GM18508 (cell line): ENCODE measurements around the gene ARRB2.

Experiments
- ATAC-seq: cut with Tn5 transposase; IDR thresholded peaks from one replicate; pipeline ENCODE4 v1.9.1; 2021; ENCODE audit warnings: moderate number of reproducible peaks; ENCODE audit not compliant: insufficient read depth, unreplicated experiment

ARRB2 gene

DNA sequence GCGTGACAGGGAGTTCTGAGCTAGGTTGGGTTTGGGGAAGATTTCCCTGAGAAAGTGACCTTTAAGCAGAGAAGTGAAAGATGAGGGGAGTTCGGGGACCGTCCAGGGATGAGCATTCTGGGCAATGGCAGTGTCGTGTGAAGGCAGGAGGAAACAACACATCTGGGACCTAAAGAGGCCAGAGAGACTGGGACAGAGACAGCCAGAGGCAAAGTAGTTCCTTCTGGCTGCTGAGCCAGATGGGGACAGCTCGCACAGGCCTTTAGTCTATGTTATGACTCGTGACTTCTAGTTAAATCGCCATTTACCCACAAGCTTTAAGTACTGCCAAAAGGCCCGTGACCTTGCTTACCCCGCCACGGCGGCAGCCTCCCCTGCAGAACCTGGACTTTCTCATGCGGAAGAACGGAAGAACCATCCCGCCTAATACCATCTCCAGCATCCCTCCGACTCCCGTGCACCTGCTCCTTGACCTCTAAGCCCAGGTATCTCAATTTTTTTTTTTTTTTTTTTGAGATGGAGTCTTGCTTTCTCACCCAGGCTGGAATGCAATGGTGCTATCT lies 12.3 kb downstream of the ARRB2 start:
- no peak for ATAC-seq

DNA sequence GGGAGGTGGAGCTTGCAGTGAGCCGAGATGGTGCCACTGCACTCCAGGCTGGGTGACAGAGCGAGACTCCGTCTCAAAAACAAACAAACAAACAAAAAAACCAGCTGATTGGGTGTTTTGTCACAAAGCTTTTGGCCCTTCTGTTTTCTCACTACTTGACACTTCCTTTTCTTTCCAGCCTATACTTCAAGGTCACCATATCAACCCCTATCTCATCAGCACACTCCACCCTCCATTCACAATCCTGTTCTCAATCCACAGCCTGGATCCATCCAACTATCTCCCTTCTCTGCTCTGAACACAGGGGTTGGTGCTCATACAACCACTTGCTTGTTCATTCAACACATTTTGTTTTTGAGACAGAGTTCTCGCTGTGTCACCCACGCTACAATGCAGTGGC lies 14.2 kb downstream of the ARRB2 start:
- ATAC-seq = no peak

- ATAC-seq = no peak
These were observed 15.3 kb downstream of the ARRB2 start for GRCh38 chr17:4725646-4726310.

- ATAC-seq = no peak
These were observed 17.7 kb downstream of the ARRB2 start for GRCh38 chr17:4728124-4728523.

DNA sequence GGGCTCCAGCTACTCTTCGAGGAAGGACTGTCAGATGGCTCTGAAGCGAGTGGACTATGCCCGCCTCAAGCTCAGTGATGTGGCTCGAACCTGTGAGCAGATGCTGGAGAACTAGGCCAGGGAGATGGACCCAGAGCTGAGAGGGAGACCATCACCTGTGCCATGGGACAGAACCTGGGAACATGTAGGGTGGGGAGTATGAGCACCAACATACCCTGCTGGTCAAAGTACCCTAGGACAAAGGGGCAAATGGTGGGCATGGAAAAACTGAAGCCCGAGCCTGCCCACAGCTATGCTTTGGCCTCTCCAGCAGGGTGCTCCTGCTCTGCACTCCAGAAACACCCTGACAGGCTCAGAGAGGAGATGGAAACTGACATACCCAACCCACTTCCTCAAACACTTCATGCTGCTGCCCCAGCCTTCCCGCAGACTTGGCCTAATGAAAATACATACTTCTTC lies 22.7 kb downstream of the ARRB2 start:
- no peak for ATAC-seq

GRCh38 chr17:4734857-4735475 lies 24.5 kb downstream of the ARRB2 start:
- ATAC-seq = no peak

GRCh38 chr17:4735876-4736651 lies 25.6 kb downstream of the ARRB2 start:
- ATAC-seq = no peak

DNA sequence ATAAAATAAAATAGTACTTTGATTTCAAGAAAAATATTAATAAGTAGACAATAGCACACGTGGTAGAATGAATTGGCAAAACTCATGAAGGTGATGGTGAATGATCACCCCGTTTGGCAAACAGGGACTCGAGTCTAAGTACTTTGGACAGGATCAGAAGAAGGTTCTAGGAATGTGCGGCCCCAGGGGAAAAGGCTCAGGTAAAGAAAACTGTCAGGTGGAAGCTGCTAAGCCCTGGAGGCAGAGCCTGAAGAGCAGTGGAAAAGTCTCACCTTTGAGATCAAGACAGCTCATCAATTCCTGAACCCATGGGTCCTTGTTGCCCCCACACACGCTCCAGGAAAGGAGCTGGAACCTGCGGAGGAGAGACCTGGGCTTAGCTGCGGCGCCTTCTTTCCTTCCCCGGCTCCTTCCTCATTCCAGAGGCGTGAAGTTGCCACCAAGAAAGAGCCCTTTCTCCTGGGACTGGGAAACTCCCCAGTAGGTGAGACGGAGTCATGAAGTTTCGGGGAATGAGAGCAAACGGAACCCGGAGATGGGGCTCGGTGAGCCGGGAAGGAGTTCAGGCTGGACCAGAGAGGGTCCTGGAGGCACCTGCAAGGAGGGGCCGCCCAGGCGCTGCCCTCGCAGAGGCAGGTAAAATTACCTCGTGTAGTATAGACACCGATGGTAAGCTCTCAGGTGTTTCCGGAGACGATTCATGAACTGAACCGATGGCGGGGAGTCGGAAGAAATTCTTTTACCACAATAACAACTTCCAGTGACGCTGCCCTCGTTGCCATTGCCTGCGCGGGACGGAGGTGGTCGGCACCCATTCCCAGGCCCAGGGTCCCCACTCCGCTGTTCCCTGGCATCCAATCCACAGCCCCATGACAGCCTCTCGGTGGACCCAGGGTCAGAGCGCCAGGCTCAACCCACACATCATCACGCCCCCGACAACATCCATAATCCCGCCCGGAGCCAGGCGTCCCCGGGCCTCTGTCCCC lies 28.0 kb downstream of the ARRB2 start:
- ATAC-seq = no peak

- ATAC-seq = no peak
These were observed 28.9 kb downstream of the ARRB2 start, which contains the start of the genes CXCL16 and ZMYND15 for GRCh38 chr17:4739122-4740024. Gene CXCL16 (minus strand): TSS chr17:4739928. CDS start chr17:4739339, 589 bp downstream. Gene ZMYND15 (plus strand): TSS chr17:4739833. CDS start chr17:4740549, 716 bp downstream.

- ATAC-seq = no peak
These were observed 29.6 kb downstream of the ARRB2 start for GRCh38 chr17:4740025-4740351.

GRCh38 chr17:4740584-4740983 lies 30.2 kb downstream of the ARRB2 start:
- ATAC-seq = no peak

DNA sequence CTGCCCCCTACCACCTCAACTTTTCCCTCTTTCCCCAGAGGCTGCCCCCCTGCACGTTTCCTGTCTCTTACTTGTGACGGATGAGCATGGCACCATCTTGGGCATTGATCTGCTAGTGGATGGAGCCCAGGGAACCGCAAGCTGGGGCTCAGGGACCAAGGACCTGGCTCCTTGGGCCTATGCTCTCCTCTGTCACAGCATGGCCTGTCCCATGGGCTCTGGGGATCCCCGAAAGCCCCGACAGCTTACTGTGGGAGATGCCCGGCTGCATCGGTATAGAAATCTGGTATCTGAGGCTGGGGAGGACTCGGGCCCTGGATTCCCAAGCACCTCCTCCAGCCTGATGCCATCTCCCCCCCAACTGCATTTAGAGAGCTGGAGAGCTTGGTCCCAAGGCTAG lies 31.1 kb downstream of the ARRB2 start:
- ATAC-seq = no peak

GRCh38 chr17:4742133-4742532 lies 31.7 kb downstream of the ARRB2 start:
- ATAC-seq = no peak

DNA sequence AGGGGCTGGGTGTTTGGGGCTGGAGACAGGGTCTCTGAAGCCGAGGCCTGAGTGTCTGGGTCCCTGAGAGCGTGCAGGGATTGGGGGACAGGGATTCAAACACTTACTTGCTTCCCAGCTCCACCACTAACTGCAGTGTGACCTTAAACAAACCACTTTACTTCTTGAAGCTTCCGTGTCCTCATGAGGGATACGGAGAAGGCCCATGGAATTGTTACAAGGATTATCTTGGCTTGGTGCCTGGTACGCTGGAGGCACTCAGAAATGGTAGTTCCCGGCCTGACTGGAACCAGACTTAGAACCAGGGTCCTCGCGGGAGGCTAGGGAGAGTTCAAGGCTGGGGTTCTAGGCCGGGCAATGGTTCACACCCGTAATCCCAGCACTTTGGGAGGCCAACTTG lies 32.2 kb downstream of the ARRB2 start:
- no peak for ATAC-seq

DNA sequence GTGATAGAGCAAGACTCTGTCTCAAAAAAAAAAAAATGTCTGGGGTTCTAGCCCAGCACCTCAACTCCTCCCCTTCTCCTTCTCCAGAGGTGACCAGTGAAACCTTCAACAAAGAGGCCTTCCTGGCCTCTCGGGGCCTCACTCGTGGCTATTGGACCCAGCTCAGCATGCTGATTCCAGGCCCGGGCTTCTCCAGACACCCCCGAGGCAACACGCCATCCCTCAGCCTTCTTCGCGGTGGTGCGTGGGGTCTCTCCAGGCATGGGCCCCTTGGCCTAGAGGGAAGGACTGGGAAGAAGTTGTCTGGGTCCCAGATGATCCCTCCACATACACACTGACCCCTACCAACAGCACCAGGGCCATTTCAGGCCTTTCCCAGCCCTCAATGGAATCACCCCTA lies 32.8 kb downstream of the ARRB2 start:
- no peak for ATAC-seq

DNA sequence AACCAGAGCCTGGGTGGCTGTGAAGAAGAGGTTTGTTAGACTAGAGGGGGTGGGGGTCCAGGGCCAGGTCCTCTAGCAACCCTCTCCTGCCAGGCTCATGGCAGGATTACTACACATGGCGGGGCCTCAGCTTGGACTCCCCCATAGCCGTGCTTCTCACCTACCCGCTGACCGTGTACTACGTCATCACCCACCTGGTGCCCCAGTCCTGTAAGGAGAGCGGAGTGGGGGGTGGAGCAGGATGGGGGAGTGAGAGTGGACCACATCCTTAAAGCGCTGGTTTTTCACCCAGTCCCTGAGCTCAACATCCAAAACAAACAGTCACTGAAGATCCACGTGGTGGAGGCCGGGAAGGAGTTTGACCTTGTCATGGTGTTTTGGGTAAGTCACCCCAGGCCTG lies 33.5 kb downstream of the ARRB2 start:
- no peak for ATAC-seq

DNA sequence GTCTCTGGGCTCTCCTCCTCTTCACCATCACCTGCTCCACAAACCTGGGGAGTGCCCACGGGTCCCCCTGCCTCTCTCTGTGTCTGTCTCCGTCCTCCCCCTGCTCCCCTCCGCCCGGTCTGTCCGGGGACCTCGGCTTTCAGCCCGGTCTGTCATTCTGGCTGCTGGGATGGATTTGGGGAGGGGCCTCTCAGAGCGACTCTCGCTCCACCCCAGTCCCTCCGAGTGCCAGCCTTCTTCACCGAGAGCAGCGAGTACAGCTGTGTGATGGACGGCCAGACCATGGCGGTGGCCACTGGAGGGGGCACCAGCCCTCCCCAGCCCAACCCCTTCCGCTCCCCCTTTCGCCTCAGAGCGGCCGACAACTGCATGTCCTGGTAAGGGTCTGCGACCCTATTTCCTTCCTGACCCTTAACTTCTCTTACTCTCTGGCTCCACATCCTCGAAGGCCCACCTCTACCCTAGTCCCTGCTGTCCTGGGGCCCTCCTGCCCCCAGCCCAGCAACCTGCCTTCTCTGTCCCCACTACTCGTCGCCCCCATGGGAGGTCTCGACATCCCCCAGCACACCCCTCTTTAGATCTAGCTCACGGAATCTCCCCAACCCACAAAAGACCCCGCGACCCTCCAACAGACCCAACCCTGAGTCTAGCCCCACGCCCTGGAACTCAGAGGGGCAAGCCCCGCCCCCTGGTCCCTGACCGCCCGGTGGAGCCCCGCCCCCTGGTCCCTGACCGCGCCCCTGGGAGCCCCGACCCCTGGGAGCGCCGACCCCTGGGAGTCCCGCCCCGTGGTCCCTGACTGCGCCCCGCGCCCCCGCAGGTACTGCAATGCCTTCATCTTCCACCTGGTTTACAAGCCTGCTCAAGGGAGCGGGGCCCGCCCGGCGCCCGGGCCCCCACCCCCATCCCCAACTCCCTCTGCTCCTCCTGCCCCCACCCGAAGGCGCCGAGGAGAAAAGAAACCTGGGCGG lies 34.9 kb downstream of the ARRB2 start:
- ATAC-seq = no peak

- no peak for ATAC-seq
These were observed 37.4 kb downstream of the ARRB2 start for GRCh38 chr17:4747847-4748246.
